ENCODE data around the gene ERG. TPM values are rescaled to one million over a fixed set of nuclear protein-coding genes. Genes with fewer than 3 reads are reported as not detected.

ERG gene
- total RNA-seq, 2 experiments from 2014 or later: not detected

- DNase-seq (no peak), ATAC-seq (ENCODE audit: poor library complexity) (no peak)
- H3K4me3 ChIP-seq (ENCODE audit: low read length): no peak overlapping the region
- H3K9me3 Mint-ChIP-seq: no peaks in the 10 kb centered on the region
- H3K27me3 Mint-ChIP-seq: peaks cover 39% of the 10 kb centered on the region
- intact Hi-C loops (cut with DNase I, micrococcal nuclease): no loop called here
- ChIA-PET POLR2A (no interaction called here), CTCF (no interaction called here)
- no peak overlapping the region for H3K27ac ChIP-seq (ENCODE audit: low read depth in 1 of 2, low read length in 2 of 2)
- H3K4me3 Mint-ChIP-seq: no peak overlapping the region
- peaks cover 0 to 9% of the 10 kb centered on the region in 2 experiments for H3K9me3 ChIP-seq (ENCODE audit: control insufficient read depth in 1 of 2, insufficient read depth in 1 of 2, low read length in 2 of 2)
- H3K4me1 ChIP-seq (ENCODE audit: insufficient read depth, low read length): no peaks in the 10 kb centered on the region
- peaks cover 2 to 12% of the 10 kb centered on the region in 2 experiments for H3K27me3 ChIP-seq (ENCODE audit: control insufficient read depth in 1 of 2, insufficient read depth in 2 of 2, low read length in 2 of 2)
- TF ChIP-seq CTCF (IDR thresholded peaks at IDR 0.05): no peak
- no peak overlapping the region for H3K27ac Mint-ChIP-seq
- H3K36me3 Mint-ChIP-seq (ENCODE audit: low read depth): no peaks in the 10 kb centered on the region
- no peaks in the 10 kb centered on the region for H3K36me3 ChIP-seq (ENCODE audit: insufficient read depth, low read length)
- no peaks in the 10 kb centered on the region for H3K4me1 Mint-ChIP-seq (ENCODE audit: low read depth)
Observed at GRCh38 chr21:38384675-38385426, 113.4 kb downstream of the ERG start.

GRCh38 chr21:38384238-38384560 lies 114.1 kb downstream of the ERG start:
- H3K27ac ChIP-seq (ENCODE audit: low read depth in 1 of 2, low read length in 2 of 2): no peak overlapping the region
- DNase-seq (no peak), ATAC-seq (ENCODE audit: poor library complexity) (no peak)
- CTCF ChIA-PET: no interaction called here
- no peaks in the 10 kb centered on the region for H3K36me3 Mint-ChIP-seq (ENCODE audit: low read depth)
- H3K27ac Mint-ChIP-seq: no peak overlapping the region
- TF ChIP-seq CTCF (IDR thresholded peaks at IDR 0.05): no peak
- no peak overlapping the region for H3K4me3 ChIP-seq (ENCODE audit: low read length)
- H3K9me3 Mint-ChIP-seq: no peaks in the 10 kb centered on the region
- no peaks in the 10 kb centered on the region for H3K4me1 ChIP-seq (ENCODE audit: insufficient read depth, low read length)
- no peaks in the 10 kb centered on the region for H3K36me3 ChIP-seq (ENCODE audit: insufficient read depth, low read length)
- intact Hi-C loops (cut with DNase I, micrococcal nuclease): no loop called here
- H3K27me3 Mint-ChIP-seq: peaks cover 39% of the 10 kb centered on the region
- peaks cover 0 to 9% of the 10 kb centered on the region in 2 experiments for H3K9me3 ChIP-seq (ENCODE audit: control insufficient read depth in 1 of 2, insufficient read depth in 1 of 2, low read length in 2 of 2)
- no peak overlapping the region for H3K4me3 Mint-ChIP-seq
- H3K27me3 ChIP-seq (ENCODE audit: control insufficient read depth in 1 of 2, insufficient read depth in 2 of 2, low read length in 2 of 2): peaks cover 2 to 12% of the 10 kb centered on the region in 2 experiments
- no peaks in the 10 kb centered on the region for H3K4me1 Mint-ChIP-seq (ENCODE audit: low read depth)
- POLR2A ChIA-PET: no interaction called here

GRCh38 chr21:38383411-38384237 lies 114.7 kb downstream of the ERG start:
- Histone ChIP-seq H3K27ac (ENCODE audit: low read depth in 1 of 2, low read length in 2 of 2) (no peak overlapping the region), H3K4me3 (ENCODE audit: low read length) (no peak overlapping the region), H3K36me3 (ENCODE audit: insufficient read depth, low read length) (no peaks in the 10 kb centered on the region), H3K9me3 (ENCODE audit: control insufficient read depth in 1 of 2, insufficient read depth in 1 of 2, low read length in 2 of 2) (peaks cover 0 to 9% of the 10 kb centered on the region in 2 experiments), H3K27me3 (ENCODE audit: control insufficient read depth in 1 of 2, insufficient read depth in 2 of 2, low read length in 2 of 2) (peaks cover 2 to 12% of the 10 kb centered on the region in 2 experiments), H3K4me1 (ENCODE audit: insufficient read depth, low read length) (no peaks in the 10 kb centered on the region)
- ATAC-seq (ENCODE audit: poor library complexity): no peak
- no peak for DNase-seq
- peaks cover 43% of the 10 kb centered on the region for H3K27me3 Mint-ChIP-seq
- POLR2A ChIA-PET: no interaction called here
- no peaks in the 10 kb centered on the region for H3K36me3 Mint-ChIP-seq (ENCODE audit: low read depth)
- H3K4me3 Mint-ChIP-seq: no peak overlapping the region
- no peaks in the 10 kb centered on the region for H3K9me3 Mint-ChIP-seq
- no peak overlapping the region for H3K27ac Mint-ChIP-seq
- intact Hi-C loops (cut with DNase I, micrococcal nuclease): no loop called here
- TF ChIP-seq CTCF (IDR thresholded peaks at IDR 0.05): no peak
- CTCF ChIA-PET: no interaction called here
- no peaks in the 10 kb centered on the region for H3K4me1 Mint-ChIP-seq (ENCODE audit: low read depth)

Measured in CD4-positive, alpha-beta T cell (primary cell).